KBM-7 (cell line): ENCODE measurements around the gene DENND6B.

Experiments
- DNase-seq: peaks from one replicate; pipeline ENCODE4 v3.0.0-alpha.2; 2015
- in situ Hi-C: fragments of 300-500 bp; cut with MboI; formaldehyde crosslinking; loops from 2 replicates; pipeline ENCODE4 v1.14.3; 2020; ENCODE audit warnings: low sequenced_read_pairs, low pct_unique_long_range_greater_than_20kb, mixed read lengths

Gene DENND6B

GRCh38 chr22:50267591-50268390 is 59.0 kb downstream of the DENND6B start:
- in situ Hi-C loops, result no loop called here

DNA sequence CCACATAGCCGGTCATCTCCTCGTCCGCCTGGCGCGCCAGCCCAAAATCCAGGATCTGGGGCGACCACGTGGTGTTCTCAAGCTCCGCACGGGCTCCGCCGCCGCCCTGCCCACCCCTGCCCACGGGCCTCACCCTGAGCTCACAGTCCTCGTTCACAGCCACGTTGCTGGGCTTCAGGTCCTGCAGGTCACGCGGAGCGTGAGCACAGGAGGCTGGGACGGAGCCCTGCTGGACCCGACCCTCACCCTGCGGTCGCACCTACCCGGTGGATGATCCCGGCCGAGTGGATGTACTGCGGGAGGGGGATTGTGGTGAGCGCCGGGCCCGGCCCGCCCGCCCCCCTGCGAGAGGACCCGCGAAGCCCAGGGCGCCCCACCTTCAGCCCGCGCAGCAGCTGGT is 59.8 kb downstream of the DENND6B start:
- in situ Hi-C loops, result no loop called here
- no peak for DNase-seq

More at GRCh38 chr22:50267591-50268390, 59.0 kb downstream of the DENND6B start:
- DNase-seq, result no peak

- in situ Hi-C loops, result no loop called here
- DNase-seq, result no peak
Observed at GRCh38 chr22:50264946-50265669, 61.7 kb downstream of the DENND6B start.

DNA sequence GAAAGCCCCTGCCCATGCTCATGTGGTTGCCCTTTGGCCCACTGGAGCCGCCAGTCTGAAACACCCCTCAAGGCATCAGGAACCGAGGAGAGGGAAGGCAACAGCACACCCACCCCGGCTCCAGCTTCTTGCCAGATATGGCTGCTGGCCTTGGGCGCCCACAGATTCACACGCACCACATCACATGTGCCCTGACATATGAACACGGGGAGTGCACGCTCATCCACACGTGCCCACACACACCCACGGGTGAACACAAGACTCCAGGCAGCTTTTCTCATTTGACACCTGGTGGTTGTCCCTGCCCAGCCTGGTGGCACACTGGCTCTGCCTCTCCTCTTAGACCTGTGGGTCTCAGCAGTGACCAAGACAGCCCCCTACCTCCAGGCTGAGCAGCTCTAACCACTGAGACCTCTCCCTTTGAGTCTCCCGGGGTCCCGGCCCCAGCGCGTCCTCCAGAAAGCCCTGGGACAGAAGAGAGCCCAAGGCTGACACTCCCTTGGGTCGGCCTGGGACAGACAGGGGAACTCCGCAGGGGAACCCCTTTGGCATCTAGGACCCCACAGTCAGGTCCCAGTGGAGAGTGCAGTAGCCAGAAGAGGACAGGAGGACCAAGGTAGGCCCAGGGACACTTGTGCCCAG is 62.6 kb downstream of the DENND6B start:
- in situ Hi-C loops, result no loop called here

DNA sequence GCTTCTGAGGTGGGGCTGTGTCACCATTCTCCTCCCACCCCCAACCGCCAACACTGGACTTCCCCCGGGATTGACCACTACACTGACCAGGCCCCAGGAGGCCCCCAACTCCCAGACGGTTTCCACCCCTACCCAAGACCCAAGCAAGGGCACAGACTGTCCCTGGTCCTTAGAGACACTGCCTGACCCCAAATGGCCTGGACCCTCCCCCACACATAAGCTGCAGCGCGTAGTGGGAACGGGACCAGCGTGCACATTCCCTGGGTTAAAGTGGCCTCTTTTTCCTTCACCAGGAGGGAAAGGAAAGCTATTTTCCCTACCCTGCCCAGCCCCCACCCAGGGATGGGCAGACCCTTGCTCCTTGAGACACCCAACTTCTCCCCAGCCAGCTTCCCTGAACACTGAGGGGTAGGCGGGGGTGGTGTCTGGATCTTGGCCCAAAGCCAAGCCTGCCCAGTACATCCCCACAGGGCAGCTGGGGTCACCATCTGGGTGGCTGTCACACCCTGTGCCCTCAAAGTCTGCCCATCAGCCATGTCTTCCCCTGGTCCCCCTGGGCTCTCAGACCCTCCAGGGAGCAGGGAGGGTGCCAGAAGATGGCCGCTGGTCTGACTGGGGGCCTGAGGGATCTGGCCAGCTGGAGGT is 63.7 kb downstream of the DENND6B start:
- in situ Hi-C loops, result no loop called here
- no peak for DNase-seq

More for the DNA sequence above, 62.6 kb downstream of the DENND6B start:
- no peak for DNase-seq

GRCh38 chr22:50262460-50262911 is 64.3 kb downstream of the DENND6B start:
- no peak for DNase-seq
- in situ Hi-C loops, result no loop called here

GRCh38 chr22:50261615-50262459 is 65.0 kb downstream of the DENND6B start, which contains the start of gene MAPK12:
MAPK12 (minus strand) TSS chr22:50261683; CDS start chr22:50261509, 174 bp downstream.
- DNase-seq, result no peak
- in situ Hi-C loops, result no loop called here

GRCh38 chr22:50260801-50261614 is 65.8 kb downstream of the DENND6B start:
- in situ Hi-C loops, result no loop called here
- no peak for DNase-seq

GRCh38 chr22:50260434-50260800 is 66.4 kb downstream of the DENND6B start:
- DNase-seq, result no peak
- in situ Hi-C loops, result no loop called here

GRCh38 chr22:50259302-50259701 is 67.5 kb downstream of the DENND6B start:
- in situ Hi-C loops, result no loop called here
- no peak for DNase-seq
